ELR (cell line): ENCODE data around the gene PRKG1.

Source experiments
- DNase-seq: peaks from one replicate; pipeline ENCODE4 v3.0.0-alpha.2; 2015; ENCODE audit warnings: low read depth

PRKG1 gene

DNA sequence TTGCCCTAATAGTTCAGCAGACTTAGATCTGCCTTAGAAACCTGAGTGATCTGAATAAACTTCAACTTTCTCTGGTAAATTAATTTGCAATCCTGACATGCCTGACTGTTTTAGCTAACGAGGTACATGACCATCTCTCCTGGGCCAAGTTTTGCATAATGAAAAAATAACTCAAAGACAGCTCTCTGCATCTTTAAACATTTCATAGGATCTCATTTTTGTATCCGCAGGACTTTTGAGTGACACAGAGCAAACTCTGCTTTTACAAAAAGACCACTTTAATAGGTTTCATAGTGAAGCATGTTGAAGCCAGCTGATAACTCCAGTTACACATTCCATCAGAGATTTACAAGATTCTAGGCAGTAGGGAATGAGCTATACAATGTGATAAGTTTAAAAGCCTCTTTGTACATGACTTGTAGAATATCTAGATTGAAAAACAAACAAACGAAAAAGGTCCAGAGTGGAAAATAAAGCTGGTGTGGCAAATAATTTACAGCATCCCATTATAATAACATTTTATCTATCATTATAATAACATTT lies 2.1 kb downstream of the PRKG1 start:
- DNase-seq: no peak

- no peak for DNase-seq
These were observed 2.8 kb downstream of the PRKG1 start for GRCh38 chr10:51077074-51077473.

DNA sequence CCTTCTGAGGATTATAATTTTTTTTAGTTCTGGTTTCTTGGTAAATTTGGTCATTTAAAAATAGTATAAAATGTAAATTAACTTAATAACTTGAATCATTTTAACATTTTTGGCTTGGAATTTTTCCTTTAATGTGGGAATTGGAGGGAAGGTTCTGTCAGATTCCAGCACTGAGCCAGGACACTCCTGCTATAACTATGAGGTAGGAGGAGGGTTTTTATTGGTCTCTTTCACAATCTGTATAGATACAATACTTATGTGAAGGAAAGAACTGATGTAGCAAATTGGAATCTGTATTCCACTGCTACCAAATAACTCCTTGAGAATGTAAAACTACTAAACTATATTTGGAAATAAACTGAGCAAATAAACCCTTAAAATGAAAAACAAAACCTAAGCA lies 3.2 kb downstream of the PRKG1 start:
- DNase-seq: no peak

GRCh38 chr10:51079331-51079730 lies 5.0 kb downstream of the PRKG1 start:
- no peak for DNase-seq

DNA sequence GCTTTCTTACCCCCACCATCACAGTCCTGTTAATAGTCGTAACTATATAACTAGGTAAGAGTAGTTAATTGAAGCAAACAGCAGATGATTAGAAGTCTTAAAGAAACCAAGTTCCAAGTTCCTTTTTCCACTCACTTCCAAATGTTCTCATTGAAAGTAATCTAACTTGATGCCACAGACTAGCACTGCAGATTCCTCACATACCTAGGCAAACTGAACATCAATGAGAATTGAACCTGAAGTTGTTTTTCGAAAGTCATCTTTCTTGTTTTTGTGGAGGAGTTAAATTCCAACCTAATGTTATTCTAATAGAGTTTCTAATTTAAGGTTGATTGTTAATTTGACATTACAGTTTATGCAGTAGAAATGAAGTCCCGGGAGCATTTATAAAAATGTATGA lies 5.5 kb downstream of the PRKG1 start:
- no peak for DNase-seq

DNA sequence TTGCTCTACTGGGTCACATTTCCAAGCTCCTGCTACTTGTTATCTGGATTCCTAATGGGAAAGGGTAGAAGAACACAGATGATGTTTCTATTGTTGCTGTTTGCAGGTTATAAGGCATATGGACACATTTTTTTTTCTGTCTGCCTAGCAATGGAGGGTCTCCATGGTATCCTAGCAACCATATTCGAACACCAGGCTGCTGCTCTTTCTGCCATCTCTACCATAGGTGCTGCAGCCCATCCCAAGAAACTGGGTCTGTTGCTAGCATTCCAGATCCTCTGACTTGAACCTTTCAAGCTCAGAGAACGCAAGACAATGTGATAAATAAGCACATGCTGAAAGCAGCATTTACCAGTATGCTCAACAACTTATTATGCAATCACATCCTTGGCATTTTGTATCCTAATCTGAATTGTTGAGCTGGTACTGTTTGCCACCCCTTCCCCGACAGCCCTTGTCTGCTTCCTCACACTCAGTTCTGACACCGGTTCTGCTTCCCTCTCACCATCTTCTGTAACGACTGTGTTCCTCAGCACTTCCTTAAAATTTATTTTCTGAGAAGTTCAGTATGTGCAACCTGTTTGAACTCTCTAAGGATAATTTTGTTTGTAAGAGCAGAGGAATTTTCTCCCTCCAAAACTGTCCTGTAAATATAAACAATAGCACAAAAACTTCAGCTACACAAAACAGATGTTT lies 6.2 kb downstream of the PRKG1 start:
- no peak for DNase-seq

GRCh38 chr10:51082857-51083256 lies 8.6 kb downstream of the PRKG1 start:
- DNase-seq: no peak

- no peak for DNase-seq
These were observed 9.1 kb downstream of the PRKG1 start for GRCh38 chr10:51083356-51083853.

- DNase-seq: no peak
These were observed 10.9 kb downstream of the PRKG1 start for GRCh38 chr10:51085204-51085603.

- DNase-seq: no peak
These were observed 12.4 kb downstream of the PRKG1 start for GRCh38 chr10:51086710-51087109.

- DNase-seq: no peak
These were observed 12.8 kb downstream of the PRKG1 start for GRCh38 chr10:51087114-51087513.

- DNase-seq: no peak
These were observed 15.9 kb downstream of the PRKG1 start for GRCh38 chr10:51090190-51090589.

- DNase-seq: no peak
These were observed 18.1 kb downstream of the PRKG1 start for GRCh38 chr10:51092402-51092801.

DNA sequence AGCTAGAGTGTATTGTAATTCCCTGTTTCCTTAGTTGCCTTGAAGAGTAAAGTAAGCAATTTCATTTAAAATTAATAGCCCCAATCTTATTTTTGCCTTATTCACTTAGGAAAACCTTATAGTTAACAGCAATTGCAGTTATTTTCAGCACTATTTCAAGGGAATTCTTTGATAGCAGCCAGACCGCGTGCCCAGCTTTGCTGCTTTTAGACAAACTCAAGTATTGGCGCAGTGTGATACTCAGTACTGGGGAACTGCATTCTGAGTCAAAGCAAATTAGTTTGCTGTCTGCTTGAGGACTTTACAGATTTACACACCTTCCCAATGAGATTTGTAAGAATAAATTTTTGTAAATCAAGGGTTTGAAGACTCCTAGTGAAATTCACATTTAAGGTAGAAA lies 21.2 kb downstream of the PRKG1 start:
- DNase-seq: no peak

DNA sequence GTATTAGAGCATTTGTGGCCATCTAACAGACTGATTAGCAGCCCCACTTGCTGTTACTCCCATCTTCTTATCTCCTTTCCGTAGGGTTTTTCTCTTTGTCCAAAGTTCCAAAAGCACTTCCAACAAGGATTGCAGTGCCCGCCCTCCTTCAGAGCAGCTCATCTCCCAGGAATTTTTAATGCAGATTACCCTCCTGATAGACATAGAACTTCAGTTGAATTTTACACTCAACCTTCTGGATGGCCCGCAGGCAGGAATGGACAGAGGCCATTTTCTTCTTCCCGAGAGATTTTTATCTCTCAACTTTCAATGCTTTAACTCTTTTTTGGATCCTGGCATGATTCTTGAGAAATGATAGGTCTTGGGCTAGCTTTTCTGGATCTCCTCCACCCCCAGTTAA lies 23.3 kb downstream of the PRKG1 start:
- peak; percentile 35 for DNase-seq

DNA sequence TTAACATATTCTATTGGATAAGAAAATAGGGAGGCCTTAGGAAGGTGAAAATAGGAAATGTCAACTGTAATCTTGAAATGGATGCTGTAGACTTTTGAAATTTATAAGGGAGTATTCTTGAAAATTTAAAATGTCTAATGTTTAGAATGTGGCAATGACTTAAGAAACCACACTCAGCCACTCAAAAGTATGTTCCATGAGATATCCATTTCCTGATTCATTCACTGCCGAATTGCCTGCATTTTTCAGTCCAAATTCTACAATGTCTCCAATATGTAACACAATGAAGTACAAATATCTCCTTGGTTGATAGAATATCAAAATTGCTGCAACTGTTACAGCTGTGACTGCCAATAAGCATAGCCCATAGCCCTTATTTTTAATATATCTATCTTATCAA lies 25.9 kb downstream of the PRKG1 start:
- DNase-seq: no peak

DNA sequence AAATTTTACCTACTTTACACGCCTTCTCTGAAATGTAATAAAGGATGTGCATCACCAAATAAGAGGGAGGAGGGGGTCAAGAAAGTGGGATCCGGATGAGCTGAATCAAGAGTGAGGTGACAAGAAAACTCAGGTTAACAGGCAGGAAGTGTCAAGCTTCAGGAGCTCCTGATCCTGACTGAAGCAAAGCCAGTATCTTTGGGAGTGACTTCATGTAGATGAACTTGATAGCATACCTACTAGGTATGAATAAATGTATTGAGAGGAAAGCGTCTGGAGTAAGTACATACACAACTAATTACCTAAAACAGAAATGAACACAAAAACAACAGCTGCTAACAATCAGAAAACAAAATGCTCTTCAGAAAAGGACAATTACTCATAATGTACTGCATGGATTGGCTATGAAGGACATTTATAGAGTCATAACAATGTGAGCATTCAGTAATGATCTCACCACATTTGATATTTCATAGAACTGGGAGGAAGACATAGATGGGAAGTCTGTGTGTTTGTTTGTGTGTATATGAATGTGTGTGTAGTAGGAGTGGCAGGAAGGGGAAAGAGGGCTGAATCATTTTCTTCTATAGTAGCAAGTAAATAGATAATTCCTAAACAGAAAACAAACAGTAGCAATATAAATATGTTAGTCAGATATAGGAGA lies 29.4 kb downstream of the PRKG1 start:
- peak; percentile 59 for DNase-seq

DNA sequence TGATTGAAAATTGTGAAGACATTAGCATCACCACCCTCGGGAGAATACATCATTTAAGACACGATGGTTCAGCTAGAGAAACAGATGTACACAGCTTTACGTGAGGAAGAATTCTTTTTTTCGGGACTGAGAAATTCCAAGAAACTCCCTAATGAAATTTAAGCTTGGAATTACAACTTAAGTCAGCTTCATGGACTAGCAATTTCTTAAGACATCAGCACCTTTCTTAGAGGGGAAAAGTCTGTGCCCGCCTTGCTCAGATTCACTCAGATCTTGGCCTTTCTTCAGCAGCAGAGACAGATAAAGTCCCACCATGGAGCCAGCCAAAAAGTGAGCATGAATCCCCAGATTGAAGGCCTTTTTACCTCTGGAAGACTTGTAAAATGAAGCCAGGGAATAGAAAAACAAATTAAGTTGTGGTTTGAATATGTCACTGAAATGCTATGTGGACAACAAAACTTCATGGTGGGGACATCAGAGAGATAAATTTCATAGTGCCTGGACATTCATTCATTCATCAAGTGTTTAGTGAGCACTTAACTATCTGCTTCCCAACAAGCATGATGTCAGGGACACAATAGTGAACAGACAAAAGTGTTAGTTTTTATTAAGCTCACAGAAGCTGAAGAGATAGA lies 32.1 kb downstream of the PRKG1 start:
- no peak for DNase-seq

GRCh38 chr10:51108406-51108805 lies 34.1 kb downstream of the PRKG1 start:
- DNase-seq: no peak

GRCh38 chr10:51109801-51110533 lies 35.7 kb downstream of the PRKG1 start:
- peak; percentile 92 for DNase-seq

GRCh38 chr10:51112013-51112412 lies 37.7 kb downstream of the PRKG1 start:
- DNase-seq: no peak

- no peak for DNase-seq
These were observed 38.7 kb downstream of the PRKG1 start for GRCh38 chr10:51113007-51113406.
